NK-92 (cell line): ENCODE results near the gene FOS.
"Not testable (repeated sequence)": the region's sequence is repeated elsewhere in the genome, so short reads cannot be mapped to it uniquely, and the experiment has no call there.

Experiments used
- DNase-seq: peaks from one replicate; lab custom pipeline; 2025; ENCODE audit not compliant: unreplicated experiment; lab: John Stamatoyannopoulos, UW

FOS gene

DNA sequence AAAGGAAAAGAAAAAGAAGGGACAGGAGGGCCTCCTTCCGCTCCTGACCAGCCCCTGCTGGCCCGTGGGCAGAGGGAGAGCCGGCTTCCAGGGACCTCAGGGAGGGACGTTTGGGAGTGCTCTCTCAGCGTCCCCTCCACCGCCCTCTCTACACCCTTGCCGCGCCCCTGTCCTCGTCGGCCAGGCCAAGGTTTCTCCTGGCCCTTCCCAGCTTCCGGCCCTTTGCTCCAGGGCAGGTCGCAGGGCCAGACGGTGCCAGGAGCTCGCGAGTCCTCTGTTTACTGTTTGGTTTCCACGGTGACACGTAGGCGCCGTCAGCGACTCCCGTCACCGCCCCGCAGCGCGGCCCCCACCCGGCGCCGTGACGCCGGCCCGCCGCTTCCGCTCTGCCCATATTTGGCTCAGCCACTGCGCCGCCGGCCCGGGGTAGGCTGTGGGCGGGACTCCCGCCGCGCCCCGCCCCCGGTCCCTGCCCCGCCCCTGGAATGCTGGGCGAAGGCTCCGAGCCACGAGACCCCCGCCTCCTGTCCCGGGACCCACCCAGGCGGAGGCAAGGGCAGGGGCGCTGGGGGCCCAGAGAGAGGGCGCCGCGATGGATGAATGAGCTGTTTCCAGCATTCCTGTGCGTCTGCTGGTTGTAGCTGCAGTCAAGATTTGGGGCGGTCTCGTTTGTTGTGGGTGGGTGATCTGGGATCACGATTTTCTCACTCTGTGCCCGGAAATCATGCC, 15.5 kb downstream of the FOS start:
- peak; percentile 55 for DNase-seq

DNA sequence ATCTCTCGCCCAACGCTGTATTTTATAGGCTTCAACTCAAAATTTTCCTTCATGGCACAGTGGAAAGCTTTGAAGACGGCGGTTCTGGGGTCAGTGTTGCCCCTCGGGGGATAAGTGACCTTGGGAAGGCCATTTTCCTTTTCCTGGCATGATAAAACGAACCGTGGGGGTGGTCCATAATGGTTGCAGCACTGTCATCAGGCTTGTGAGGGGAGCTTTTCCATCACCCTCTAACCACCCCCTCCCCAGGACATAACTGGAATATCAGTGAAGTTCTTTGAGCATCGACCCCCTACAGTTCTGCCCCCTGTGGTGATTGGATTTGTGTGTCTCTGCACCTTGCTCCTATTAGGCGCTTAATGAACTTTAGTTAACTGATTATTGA, 16.0 kb downstream of the FOS start:
- DNase-seq: no peak

DNA sequence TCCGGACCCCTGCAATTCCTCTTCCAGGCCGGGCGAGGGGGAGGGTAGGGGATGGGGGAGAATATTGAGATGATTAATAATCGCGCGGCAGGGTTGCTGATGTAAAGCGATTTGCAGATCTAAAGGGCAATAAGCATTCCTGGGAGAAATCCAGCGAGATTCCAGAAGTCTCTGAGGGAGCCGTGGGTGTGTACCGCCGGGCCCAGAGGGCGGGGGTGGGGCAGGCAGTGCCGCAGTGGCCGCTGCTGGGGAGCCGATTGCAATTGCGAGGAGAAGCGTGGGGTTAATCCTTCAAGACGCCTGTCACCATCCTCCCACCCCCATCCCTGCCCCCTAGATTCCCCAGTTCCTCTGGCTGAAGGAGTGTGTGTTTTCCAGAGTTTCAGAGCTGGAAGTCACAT, 16.4 kb downstream of the FOS start:
- DNase-seq: no peak

GRCh38 chr14:75295491-75296345, 17.1 kb downstream of the FOS start:
- no peak for DNase-seq

DNA sequence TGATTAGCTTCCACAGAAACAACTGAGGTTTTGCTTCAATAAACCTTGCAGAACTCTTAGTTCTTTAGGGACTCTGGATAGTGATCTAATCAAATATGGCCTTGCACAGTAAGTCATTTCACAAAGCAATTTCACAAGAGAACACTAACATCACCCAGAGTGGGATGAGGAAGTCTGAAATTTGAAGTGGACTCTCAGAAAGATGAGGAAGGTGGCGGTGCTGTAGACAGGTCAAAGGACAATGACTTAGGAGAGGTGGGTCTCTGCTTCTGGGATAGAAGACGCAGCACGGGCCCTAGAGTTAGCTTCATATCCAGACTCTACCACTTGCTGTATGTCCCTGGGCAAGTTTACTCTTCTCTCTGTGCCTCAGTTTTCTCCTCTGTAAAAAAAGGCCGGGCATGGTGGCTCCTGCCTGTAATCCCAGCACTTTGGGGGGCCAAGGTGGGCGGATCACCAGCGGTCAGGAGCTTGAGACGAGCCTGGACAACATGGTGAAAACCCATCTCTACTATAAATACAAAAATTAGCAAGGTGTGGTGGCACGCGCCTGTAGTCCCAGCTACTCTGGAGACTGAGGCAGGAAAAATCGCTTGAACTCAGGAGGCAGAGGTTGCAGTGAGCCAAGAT, 18.9 kb downstream of the FOS start:
- DNase-seq: no peak

DNA sequence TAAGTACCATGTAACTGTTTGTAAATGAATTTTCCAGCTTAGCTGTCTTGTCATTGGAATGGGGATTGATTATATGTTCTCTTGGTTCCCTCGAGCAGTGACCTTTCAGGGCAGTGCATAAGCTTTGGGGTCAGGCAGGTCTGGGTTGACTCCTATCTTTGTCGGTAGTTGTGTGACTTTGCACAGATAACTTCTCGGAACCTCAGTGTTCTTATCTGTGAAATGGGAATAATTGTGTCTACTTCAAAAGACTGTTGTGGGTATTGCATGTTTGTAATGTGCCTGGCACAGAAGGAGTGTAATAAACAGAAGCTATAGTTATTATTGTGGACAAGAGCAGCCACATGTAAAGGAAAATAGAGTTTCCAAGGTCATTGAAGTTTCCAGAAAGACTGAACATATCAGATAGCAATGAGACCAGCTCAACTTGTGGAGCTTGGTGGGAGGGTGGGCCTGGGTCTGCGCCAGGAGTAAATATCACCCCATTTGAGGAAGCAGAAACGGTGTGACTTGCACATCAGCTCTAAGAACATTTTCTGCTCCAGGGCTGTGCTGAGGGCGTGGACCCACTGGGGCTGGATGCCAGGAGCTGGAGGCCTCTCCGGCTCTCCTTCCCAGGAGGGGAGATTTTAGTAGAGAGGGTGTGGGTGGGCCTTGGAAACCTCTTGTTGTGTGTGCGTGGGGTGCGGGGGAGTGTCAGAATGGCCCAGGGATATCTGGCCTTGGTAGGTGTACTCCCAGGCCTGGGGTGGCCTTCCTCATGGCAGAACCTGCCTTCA, 19.7 kb downstream of the FOS start:
- DNase-seq: no peak

- no peak for DNase-seq
These were observed 20.4 kb downstream of the FOS start for GRCh38 chr14:75299059-75299458.

GRCh38 chr14:75299576-75299975, 20.9 kb downstream of the FOS start:
- no peak for DNase-seq

GRCh38 chr14:75301666-75302325, 23.2 kb downstream of the FOS start:
- no peak for DNase-seq

DNA sequence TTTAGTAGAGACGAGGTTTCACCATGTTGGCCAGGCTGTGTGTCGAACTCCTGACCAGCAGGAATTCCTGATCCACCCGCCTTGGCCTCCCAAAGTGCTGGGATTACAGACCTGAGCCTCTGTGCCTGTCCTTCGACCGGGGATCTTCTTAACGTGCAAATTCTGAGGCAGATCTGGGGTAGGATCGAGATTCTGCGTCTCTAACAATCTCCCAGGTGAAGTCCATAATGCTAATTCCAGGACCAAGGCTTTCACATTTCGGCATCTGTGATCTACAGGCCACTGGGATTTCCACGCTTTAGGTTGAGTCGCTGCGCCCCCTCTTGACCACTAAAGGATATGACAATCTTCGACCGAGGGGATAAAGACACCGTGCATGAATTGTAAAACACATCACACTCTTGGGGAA, 24.8 kb downstream of the FOS start:
- no peak for DNase-seq

DNA sequence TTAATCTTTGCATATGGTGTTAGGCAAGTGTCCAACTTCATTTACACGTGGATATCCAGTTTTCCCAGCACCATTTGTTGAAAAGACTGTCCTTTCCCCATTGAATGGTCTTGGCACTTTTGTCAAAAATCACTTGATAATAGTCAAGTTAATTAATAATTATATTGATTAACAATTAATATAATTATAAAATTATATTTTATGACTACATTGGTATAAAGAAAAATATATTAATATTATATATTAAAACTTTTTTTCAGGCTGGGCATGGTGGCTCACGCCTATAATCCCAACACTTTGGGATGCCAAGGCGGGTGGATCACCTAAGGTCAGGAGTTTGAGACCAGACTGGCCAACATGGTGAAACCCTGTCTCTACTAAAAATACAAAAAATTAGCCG, 27.8 kb downstream of the FOS start:
- DNase-seq: not testable (repeated sequence)

DNA sequence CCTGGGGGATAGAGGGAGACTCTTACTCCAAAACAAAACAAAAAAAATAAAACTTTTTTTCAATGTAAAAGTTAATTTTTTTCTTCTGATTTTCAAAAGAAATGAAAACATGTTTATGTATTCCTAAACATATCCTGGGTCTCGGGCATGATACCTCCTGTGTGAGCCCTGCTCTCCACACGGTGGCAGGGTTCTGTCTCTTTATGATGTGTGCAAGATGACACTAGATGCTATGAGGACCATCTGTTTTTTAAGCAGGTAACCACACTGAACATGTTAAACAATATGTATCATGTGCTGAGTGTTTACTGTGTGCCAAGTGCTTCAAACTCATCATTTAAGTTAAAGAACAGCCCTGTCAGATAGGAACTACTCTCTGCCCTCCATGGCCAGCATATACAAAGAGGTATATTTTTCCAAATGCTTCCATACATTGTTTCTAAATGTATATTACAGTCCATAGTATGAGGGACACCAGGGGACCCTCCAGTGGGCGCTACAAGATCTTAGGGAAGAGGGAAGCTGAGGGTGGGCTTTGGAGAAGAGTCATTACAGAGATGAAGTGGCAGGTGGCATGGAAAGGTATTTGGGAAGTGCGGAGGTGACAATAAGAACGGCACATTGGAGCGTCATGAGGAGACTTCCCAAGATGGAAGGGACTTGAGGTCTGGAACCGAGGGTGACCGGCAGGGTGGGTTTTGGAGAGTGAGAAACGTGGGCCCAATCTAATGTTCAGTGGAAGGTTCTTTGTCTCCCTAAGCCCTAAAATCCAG, 28.5 kb downstream of the FOS start:
- no peak for DNase-seq

DNA sequence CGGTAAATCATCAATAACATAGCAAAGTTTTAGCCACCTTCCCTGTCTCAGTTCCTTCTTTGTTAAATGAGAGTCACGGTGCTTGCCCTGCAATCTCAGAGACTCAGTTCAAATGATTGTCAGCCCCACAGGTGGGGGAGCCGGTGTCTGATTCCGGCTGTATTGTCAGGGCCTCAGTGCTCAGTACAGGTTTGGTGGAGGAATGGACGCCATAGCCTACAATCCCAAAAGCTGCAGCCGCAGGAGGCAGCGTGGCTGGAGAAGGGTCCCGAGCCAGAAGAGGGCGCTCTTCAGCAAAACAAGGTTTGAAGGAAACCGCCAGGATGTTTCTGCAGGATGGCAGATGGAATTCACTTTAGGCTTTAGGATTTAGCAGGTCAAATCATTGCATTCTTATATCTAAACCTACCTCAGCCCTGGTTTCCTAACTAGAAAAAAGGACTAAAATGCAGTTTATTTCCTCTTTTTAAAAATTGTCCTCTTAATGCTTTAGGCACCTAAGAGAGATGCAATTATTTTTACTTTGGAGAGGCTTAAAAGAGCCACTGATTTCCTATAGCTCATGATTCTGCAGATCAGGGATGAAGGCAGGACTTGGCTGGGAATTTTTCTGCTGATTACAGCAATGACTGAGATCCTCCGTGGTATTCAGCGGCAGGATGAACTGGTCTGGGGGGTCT, 29.2 kb downstream of the FOS start:
- no peak for DNase-seq

DNA sequence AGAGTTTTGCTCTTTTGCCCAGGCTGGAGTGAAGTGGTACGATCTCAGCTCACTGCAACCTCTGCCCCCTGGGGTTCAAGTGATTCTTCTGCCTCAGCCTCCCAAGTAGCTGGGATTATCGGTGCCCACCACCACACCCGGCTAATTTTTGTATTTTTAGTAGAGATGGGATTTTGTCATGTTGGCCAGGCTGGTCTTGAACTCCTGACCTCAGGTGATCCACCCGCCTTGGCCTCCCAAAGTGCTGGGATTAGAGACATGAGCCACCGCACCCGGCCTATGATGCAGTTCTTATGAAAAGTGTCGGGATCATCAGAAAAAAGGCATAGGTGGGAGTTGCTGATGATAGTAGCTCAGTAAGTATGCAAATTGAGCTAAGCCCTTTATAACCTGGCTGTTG, 30.4 kb downstream of the FOS start:
- DNase-seq: not testable (repeated sequence)

DNA sequence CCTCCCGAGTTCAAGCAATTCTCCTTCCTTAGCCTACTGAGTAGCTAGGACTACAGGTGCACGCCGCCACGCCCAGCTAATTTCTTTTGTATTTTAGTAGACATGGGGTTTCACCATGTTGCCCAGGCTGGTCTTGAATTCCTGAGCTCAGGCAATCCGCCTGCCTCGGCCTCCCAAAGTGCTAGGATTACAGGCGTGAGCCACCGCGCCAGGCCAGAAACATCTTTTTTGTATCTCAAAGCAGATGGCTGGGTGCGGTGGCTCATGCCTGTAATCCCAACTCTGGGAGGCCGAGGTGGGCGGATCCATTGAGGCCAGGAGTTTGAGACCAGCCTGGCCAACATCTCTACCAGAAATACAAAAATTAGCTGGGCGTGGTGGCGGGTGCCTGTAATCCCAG, 30.9 kb downstream of the FOS start:
- not testable (repeated sequence) for DNase-seq

GRCh38 chr14:75310295-75311111, 31.9 kb downstream of the FOS start:
- no peak for DNase-seq

GRCh38 chr14:75311356-75311755, 32.7 kb downstream of the FOS start:
- no peak for DNase-seq

DNA sequence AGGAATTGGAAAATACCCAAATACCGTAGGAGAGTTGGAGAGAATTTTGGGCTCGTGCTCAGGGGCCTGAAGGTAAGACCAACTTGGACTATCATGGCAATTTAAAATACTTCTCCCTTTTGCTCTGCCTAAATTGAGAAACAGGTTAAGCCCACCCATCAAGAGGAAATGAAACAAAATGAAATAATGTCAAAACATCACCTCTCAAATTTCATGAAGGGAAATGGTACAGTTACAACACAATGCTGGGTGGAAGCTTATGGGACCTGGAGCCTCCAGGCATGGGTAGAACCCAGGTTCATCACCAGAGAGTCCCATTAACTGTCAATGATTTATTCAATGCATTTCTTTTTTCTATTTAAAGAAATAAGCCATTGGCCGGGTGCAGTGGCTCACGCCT, 33.7 kb downstream of the FOS start:
- no peak for DNase-seq

GRCh38 chr14:75313294-75313693, 34.7 kb downstream of the FOS start:
- no peak for DNase-seq
